DLD1 (cell line): ENCODE measurements around the gene GATA2.

ENCODE experiments used
- in situ Hi-C: cut with HindIII; loops from 2 replicates; pipeline ENCODE4 v1.10.0; 2017; ENCODE audit warnings: low sequenced_read_pairs

GATA2 gene

DNA sequence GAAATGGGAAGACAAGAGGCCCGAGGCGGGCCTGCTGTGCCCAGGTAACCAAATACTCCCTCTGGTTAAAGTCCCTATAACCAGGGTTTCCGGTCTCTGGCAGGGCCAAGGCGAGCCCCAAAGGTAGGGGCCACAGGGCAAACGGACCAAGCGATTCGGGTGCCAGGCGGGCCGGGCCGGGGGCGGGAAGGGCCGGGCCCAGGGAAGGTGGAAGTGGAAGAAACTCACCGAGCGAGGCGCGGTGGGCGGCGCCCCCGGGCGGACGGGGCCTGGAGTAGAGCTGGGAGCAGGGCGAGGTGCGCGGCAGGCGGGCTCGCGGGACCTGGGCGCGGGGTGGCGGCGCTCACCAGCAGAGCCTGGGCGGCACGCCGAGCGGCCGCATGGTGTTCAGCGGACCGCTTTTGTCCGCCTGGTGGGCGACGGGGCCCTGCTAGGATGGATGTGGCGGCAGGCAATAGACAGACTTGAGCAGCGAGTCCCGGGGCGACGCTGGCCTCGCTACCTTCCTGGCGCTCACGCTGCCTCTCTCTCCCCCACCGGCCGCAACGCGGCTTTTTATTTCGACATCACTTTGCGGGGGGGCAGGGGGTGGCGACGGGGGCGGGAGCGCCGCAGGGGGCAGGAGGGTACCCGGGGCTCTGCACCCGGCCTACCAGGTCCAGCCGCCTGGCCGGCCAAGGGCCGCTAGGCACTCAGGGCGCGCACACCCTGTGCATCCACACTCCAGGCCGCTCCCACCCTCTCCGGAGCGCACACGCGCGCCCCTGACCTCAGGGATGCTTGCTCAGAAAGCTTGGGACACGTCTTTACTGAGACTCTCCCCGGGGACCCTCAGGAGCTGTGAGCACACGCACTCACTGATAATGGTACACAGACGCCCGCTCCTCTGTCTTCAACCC lies at the start of gene GATA2:
TSS of gene GATA2 (minus strand) at position 531 of the 899 bp plus-strand sequence. CDS start 6,170 bp downstream, outside the sequence.
- in situ Hi-C loops = no loop called here

GRCh38 chr3:128541246-128541645 lies 48.2 kb upstream of the GATA2 start:
- in situ Hi-C loops = no loop called here

DNA sequence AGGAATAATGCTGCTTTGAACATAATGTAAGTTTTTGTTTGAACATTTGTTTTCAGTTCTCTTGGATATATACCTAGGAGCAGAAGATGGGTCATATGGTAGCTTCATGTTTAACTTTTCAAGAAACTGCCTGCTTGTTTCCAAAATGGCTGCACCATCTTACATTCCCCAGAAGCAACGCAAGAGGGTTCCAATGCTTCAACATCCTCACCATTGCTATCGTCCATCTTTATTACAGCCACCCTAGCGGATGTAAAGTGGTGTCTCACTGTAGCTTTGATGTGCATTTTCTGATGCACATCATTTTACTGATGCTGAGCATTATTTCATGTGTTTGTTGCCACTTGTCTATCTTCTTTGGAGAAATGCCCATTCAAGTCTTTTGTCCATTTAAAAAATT lies 46.4 kb upstream of the GATA2 start:
- in situ Hi-C loops = no loop called here

DNA sequence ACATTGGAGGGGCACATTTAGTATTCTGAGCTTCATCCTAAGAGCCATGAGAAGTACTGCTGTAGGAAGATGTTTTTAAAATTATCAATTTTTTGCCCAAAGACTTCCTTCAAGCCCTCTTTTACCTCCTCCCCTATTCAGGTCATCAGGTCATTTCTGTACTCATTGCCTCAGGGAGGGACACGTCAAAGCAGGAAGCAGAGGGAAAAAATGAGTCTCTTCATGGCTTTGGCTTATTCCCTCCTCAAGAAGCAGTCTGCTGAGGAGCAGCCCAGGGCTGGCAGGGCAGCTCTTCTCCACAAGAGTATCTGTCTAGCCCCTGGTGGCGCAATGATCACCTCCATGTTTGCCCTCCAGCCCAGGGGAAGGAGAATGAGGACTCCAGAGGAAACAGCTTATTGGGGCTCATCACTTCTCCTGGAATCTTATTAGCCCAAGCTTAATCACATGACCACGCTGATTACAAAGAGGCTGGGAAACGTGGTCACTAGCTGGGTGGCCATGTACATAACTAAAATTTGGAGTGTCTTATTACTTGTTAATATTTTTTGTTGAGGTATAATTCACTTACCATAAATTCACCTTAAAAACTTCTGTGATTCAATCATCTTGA lies 44.2 kb upstream of the GATA2 start:
- in situ Hi-C loops = no loop called here

DNA sequence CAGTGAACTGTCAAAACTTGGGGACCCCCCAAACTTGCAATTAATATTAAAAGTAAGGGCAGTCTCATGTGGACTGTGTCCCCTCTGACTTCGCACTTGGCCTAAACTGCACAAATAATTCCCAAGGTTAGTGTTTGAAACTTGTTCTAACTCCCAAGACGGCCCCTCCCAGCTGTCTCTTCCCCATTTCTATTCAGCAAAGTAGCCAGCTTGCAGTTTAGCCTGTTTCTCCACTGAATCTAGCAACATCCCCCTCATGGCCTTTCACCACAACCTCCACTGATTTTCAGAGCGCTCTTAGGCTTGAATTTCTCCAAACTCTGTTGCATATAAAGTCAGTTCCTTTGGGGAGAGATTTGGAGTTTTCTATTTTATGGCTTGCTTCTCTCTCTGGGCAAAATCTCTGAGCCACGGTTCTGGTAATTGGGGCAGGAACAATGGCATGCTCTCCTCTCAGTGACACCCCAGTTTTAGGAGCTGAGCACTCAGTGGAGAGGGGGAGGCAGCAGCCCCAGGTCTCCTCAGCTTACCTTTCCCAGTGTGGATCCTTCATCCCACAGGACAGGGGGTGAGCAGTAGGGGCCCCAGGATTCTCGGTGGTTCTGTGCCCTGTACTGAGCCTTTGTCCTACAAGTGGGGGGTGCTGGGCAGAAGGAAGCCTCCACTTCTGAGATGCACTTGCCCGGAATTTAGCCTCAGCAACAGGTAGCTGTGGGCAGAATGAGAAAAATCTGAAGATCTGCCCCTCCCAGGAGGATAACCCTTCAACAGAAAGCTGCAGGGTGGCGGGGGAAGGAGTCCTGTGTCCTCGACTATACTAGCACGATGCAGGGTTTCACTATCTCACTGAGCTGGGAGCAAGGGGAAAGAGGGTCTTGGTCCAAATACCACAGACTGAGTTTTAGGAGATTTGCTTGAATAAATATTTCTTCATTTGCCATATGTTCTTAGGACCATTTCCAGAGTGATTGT lies 39.3 kb upstream of the GATA2 start:
- in situ Hi-C loops = no loop called here

DNA sequence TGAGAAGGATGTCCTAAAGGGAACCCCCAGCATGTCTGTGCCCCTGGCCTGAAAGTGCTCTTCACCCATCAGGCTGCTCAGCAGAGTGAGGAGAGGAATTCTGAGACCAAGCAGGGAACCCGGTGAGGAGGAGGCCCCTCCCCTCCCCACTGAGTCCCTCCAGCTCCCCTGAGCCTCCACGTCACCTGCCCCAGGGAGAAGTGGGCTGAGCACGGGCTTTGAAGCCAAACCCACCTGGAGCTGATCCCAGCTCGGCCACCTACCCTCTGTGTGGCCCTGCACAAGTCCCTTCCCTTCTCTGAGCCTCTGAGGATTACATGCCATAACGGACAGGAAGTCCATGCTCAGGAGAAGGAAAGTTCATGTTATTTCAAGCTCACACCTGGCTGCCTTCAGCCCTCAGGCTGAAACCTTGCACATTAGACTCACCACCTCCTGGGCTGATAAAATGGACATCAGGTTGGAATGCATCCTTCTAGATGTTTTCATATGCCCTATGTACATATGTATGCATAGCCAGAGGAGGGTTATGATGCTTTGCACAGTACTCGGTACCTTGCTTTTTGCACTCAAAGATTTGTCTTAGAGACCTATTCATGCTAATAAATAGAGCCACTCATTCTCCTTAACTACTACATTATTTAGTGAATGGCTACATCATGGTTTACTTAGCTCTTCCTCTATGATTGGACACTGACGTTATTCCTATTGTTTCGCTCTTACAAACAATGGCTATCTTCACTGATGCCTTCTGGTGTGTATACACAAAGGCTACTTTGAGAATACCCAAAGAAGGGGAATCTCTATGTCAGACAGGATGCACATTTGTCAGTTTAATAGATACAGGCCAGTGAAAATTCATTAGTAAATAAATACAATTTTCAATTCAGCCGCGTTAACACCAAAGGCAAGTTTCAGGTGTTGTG lies 31.6 kb upstream of the GATA2 start:
- in situ Hi-C loops = no loop called here

DNA sequence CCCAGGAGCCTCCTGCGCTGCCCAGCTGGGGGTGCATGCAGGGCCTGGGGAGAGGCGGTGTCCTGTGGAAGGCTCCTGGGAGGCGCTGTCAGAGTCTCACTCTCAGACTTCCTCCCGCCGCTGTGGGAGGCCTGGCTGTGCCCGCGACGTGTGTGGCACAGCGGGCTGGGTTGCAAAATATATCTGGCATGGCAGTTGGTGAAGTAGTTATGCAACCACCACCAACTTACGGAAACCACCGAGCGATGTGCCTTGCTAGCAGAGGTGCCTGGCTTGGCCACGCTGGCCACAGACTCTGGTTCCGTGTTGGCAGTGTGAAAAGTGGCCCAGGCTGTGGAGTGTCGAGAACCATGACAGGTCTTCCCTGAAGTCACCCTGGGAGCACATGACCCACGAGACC lies 30.6 kb upstream of the GATA2 start:
- in situ Hi-C loops = no loop called here

DNA sequence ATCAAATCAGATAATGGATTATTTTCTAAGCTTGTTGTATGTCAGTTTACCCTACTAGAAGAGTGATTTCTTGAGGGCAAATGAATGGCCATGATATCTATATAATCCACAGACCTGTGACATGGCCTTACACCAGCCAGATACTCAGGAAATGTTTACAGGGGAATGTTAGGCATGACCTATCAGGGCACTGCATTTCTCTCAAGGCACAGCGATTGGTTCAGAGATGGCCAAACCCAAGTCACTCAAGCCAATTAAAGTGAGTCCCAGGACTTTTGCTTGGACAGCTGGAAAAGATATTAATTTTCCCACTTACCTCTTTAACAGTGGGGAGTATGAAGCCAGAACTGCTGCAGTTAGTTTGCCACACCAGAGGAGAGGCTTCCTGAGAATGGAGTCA lies 28.7 kb upstream of the GATA2 start:
- in situ Hi-C loops = no loop called here

DNA sequence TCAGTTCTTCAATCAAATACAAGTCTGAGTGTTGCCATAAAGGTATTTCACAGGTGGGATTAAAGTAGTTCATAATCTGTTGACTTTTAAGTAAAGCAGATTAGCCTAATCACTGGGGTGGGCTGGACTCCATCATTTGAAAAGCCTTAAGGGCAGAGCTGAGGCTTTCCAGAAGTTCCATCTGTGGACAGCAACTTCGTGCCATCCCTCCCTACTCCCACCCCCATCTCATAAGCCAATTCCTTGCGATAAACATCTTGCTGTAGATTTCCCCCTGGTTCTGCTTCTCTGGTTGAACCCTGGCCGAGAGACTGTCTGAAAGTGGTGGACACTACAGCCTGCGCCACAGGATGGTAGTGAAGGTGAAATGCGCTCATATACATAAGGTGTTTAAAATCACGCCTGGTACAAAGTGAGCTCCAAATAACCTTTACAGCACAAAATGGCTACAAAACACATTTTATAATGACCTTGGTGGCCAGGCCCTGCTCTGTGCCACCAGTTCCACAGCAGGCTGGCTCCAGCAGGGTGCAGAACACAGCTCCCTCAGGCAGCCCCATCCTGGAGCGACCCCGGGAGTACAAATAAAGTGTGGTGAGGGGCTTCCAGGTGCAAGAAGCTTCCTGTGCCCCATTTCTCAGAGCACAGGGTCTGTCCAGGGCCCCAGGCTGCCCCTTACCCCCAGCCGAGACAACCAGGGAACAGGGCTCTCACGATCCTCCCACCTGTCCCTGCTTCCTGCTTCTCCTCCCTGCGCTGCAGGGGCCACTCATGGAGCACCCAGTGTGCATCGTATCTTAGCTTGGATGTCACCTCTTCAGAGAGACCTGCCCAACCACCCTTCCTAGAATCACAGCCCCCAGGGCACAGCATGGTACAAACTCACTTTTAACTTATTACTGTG lies 25.8 kb upstream of the GATA2 start:
- in situ Hi-C loops = no loop called here

DNA sequence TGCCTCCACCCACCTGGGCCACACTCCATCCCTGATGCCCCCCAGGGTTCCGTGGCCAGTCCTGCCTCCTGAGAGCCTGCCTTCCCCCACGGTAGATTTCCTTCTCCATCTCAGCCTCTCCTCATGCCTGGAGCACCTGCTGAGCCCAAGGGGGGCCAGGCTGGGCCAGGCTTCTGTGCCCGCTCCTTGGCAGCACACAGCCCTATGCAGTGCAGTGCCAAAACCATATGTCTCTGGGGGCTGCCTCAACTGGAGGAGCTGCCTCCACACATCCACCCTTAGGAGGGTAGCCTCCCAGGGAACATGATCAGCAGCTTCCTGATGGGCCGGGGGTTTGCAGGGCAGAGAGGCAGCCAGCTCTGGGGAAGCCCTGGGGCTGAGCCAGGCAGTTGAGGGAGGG lies 24.6 kb upstream of the GATA2 start:
- in situ Hi-C loops = no loop called here

DNA sequence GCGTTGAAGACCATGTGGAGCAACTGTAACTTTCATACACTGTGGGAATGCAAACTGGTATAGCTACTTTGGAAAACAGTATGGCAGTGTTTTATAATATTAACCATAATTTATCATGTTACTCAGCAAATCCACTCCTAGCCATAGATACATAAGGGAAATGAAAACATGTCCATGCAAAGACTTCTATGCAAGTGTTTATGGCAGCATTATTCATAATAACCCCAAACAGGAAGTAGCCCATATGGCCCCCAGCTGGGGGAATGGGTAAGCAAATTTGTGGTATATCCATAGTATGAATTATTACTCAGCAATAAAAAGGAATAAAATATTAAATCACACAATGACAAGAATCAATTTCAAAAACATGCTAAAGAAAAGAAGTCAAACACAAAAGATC lies 23.0 kb upstream of the GATA2 start:
- in situ Hi-C loops = no loop called here

DNA sequence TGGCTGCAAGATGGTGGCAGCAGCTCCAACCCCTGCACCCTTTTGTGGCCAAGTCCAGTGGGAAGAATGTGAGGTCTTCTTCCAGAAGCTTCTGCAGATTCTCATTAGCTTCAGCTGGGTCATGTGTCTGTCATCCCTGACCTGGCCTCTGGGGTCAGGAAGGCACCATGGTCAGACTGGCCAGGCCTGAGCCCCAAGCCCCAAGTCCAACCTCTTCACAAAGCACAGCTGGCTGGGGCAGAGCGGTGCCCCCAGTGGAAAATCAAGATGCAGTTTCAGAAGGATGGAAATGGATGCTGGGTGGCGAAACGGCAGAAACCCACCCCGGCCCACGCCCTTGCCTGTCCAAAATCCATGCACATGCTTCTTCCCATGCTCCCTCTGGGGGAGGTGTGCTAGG lies 15.9 kb upstream of the GATA2 start:
- in situ Hi-C loops = no loop called here

DNA sequence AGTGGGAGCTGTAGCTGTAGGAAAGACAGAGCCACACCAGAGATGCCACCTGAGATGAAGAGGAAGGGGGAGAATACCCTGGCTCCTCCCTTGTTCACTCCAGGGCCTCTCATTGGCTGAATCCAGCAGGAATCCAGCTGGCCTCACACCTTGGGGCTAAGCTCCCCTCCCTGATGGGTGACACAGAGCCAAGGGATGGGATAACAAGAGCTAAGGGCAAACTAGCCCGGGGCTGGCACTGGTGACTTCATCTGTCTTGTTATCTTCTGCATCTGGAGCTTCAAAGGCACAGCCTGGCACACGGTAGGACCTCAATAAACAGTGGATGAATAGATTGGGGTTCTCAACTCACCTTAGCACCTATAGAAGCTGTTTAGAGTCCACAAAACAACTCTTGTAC lies 13.8 kb upstream of the GATA2 start:
- in situ Hi-C loops = no loop called here

DNA sequence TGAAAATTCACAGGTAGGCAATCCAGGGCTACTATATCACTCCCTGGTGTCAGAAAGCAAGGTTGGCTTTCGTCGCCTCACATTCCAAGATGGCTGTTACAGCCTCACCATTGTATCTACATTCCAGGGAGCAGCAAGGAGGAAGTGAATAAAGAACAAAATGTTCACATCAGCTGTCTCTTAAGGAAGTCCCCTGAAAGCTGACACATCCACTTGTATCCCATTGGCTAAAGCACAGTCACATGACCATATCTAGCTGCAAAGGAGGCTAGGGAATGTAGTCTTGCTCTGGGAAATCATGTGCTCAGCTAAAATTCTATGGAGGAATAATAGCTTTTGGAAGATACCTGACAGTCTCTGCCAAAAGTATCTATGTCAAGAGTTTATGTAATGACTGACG lies 12.8 kb upstream of the GATA2 start:
- in situ Hi-C loops = no loop called here

DNA sequence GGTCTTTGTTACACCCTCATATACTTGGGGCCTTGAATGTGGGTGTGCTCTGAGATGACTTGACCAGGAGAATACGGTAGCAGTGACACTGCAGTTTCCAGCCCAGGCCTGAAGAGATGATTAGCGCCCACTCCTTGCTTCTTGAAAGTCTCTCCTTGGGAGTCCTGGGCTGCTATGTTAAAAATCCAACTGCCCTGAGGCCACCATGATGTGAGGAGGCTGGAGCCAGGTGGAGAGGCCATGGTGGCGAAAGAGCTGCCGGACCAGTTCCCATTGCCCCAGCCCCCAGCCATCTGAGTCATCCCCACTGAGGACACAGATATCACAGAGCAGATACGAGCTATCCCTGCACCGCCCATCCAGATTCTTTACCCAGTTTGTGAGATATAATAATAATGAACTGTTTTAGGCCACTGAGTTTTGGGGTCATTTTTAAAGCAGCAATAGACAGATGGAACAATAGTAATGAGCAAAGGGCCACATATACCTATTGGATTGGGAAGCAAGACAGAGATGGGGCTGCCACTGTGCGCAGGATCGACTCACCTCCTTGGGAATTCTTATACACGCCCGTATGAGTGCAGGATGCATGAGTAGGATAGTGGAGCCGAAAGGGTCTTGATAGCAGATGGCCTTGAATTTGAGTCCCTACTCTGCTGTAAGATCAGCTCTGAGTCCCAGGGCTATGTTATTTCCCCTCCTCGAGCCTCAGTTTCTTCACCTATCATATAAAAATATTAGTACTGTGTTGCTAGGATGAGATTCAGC lies 12.1 kb upstream of the GATA2 start:
- in situ Hi-C loops = no loop called here

DNA sequence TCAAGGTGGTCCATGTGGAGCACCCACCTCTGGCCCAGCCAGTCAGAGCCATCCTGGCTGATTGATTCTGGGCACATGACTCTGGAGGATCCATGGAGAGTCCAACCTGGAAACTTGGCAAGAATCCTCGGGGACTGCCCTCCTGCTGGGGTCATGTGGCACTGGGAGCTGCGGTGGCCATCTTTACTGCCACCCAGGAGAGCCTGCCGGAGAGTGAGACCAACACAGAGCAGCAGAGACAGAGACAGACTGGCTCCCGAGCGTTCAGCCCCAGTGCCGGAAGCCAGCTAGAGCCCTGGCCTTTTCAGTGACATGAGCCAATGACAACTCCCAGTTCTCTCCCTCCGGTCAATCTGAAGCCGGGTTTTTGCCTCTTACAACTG lies 11.5 kb upstream of the GATA2 start:
- in situ Hi-C loops = no loop called here

- in situ Hi-C loops = no loop called here
Observed at GRCh38 chr3:128503751-128504532, 10.9 kb upstream of the GATA2 start.

DNA sequence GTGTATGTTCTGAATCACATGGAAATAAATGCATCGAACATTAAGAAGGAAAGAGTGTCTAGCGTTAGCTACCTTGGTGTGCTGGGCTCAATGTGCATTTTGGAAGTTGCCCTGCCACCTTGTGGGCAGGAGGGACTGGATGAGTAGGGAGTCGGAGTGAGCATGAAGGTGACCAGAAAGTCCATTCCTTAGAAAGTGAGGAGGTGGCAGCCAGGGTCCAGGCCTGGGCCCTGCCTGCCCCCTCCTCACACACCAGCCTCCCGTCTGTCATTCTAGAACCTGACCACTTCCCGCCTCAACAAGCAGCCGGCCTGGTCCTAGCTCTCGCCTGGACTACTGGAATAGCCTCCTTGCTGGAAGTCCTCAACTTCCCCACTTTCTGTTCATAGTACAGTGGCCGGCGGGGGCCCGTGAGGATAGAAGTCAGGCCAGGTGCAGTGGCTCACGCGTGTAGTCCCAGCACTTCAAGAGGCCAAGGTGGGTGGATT lies 10.2 kb upstream of the GATA2 start:
- in situ Hi-C loops = no loop called here
